Measurements from ENCODE around the gene PPFIBP2.

The PPFIBP2 gene

DNA sequence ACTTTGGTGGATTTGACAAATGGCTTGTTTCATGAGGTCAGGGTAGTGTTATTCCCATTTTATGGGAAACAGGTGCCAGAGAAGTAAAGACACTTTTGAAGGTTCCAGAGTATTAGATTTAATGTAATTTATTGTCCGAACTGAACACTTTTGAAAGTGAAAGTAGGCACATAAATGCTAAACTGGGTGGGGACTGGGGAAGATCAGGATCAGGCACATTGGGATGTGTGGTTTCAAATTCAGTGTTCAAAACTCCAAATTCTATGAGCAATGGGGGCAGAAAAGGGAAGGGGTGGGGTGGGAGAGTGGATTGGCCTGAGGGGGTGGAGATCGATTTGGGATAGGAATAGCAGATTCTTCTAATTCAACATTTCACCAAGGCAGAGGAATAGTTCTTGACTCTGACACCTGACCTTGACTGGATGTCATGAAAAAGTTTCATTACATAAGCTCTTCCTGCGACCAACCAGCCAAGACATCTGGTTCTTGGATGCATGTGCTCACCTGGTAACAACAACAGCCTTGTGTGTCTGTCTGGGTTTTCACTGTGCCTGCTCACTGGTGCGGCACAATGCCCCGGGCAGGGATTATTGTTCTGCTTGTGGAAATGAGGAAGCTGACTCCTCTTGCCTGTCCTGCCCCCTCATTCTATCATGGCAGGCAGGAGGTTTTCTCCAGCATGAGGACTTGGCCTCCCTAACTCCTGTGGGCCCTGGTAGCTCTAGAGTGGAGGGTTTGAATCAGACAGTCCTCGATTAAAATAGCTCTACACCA is 10.8 kb downstream of the PPFIBP2 start:
- DNase-seq (ENCODE audit: low spot score in 2 of 2) = no peak
- H3K36me3 Mint-ChIP-seq = no peaks in the 10 kb centered on the region
- peak overlapping the region; percentile 55 for H3K4me3 Mint-ChIP-seq
- no peaks in the 10 kb centered on the region for H3K27me3 Mint-ChIP-seq
- peaks cover 45% of the 10 kb centered on the region for H3K4me1 Mint-ChIP-seq
- H3K9me3 Mint-ChIP-seq = no peaks in the 10 kb centered on the region
- ATAC-seq (ENCODE audit: low read depth) = peak; percentile 43
- no peak overlapping the region for H3K27ac Mint-ChIP-seq

DNA sequence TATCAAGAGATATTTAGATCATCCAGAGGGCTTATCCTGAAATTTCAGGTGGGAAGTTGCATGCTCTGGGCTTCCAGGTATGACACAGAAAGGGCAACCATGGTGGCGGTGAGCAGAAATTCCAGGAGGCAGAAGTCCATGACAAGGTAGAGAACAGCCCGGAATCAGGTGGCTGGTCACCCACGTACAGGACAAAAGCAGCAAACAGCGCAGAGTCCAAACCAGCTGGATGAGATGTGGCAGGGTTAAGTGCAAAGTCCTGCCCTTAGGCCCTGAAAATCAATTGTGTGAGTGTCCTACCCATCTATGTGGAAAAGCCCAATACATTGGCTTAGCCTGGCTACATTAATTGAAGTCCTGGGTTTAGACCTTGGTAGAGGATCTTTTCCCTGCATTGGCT is 11.6 kb downstream of the PPFIBP2 start:
- Mint-ChIP-seq H3K27me3 (no peaks in the 10 kb centered on the region), H3K36me3 (no peaks in the 10 kb centered on the region), H3K4me3 (no peak overlapping the region), H3K4me1 (peaks cover 49% of the 10 kb centered on the region), H3K27ac (no peak overlapping the region), H3K9me3 (no peaks in the 10 kb centered on the region)
- no peak for ATAC-seq (ENCODE audit: low read depth)
- no peak for DNase-seq (ENCODE audit: low spot score in 2 of 2)

- Mint-ChIP-seq H3K9me3 (no peaks in the 10 kb centered on the region), H3K27me3 (no peaks in the 10 kb centered on the region), H3K27ac (peak overlapping the region; percentile 29), H3K36me3 (peaks cover 3% of the 10 kb centered on the region), H3K4me1 (peaks cover 59% of the 10 kb centered on the region), H3K4me3 (no peak overlapping the region)
- DNase-seq (ENCODE audit: low spot score in 2 of 2) = no peak
- no peak for ATAC-seq (ENCODE audit: low read depth)
Measured at GRCh38 chr11:7527029-7527428, 13.2 kb downstream of the PPFIBP2 start.

DNA sequence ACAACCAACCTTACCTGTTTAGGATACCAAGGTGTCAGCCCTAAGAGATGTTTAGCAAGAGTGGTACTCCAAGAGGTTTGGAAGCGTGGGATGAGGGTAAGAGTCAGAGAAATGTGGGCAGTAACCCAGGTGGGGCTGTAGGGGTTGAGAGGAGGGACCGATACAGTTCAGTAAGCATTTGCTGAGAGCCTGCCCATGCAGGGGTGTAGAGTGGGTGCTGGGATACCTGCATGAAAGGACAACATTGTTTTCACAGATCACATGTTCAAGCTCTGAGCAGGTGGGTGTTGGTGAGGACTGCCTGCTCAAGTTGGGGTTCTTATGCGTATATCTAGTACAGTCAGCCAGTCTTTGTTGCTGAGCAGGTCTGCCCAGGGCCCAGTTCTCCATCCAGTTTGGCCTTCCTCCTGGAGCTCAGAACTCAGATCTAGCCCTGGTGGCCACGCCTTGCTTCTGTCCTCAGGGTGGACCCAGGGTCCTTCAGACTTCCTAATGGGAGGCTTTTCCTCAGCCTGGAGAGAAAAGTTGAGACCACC is 14.8 kb downstream of the PPFIBP2 start:
- no peak for DNase-seq (ENCODE audit: low spot score in 2 of 2)
- H3K4me1 Mint-ChIP-seq = peaks cover 58% of the 10 kb centered on the region

DNA sequence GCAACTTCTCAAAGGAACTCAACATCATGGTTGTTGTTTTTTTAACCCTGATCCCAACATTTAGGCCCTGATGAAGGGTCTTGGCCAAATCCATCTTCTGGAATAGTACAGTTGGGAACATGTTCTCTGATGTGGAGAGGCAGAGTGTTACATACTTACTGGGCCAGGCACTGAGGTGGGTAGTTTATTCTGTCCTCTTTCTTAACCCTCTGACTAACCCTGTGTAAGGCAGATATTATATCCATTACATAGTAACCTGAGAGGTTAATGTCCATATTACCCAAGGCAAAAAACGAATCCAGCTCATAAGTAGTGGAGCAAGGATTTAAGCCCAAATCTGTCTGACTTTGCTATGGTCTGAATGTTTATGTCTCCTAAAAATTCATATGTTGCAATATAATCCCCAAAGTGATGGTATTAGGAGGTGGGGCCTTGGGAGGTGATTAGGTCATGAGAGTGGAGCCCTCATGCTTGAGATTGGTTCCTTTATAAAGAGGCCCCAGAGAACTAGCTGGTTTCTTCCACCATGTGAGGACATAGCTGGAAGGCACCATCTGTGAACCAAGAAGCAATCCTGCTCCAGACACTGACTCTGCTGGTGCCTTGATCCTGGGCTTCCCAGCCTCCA is 16.3 kb downstream of the PPFIBP2 start:
- DNase-seq (ENCODE audit: low spot score in 2 of 2) (no peak), ATAC-seq (ENCODE audit: low read depth) (no peak)
- H3K36me3 Mint-ChIP-seq = peaks cover 10% of the 10 kb centered on the region
- no peaks in the 10 kb centered on the region for H3K27me3 Mint-ChIP-seq
- H3K9me3 Mint-ChIP-seq = no peaks in the 10 kb centered on the region
- peaks cover 57% of the 10 kb centered on the region for H3K4me1 Mint-ChIP-seq
- no peak overlapping the region for H3K4me3 Mint-ChIP-seq
- no peak overlapping the region for H3K27ac Mint-ChIP-seq

More for the DNA sequence above, 14.8 kb downstream of the PPFIBP2 start:
- H3K27ac Mint-ChIP-seq = peak overlapping the region; percentile 36
- peaks cover 5% of the 10 kb centered on the region for H3K36me3 Mint-ChIP-seq
- H3K27me3 Mint-ChIP-seq = no peaks in the 10 kb centered on the region
- no peaks in the 10 kb centered on the region for H3K9me3 Mint-ChIP-seq
- H3K4me3 Mint-ChIP-seq = no peak overlapping the region
- no peak for ATAC-seq (ENCODE audit: low read depth)

DNA sequence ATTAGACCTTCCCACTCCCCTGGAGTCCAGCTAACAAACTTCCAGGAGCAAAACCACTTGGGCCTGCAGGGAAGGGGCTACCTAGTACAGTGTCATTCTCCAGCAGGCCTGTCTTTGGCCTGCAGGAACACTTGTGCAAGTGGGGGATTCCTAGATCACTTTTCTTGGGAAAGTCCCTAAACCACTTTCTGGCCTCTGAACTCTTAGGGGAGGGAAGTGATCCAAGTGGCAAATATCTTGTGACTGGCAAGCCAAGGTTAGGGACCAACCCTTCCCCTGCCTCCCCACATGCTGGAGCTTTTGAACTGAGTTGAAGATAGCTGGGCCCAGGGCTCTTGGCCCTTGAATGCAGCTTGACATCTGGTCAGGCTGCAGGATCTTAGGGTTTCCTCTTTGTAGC is 17.2 kb downstream of the PPFIBP2 start:
- no peak overlapping the region for H3K4me3 Mint-ChIP-seq
- DNase-seq (ENCODE audit: low spot score in 2 of 2) (no peak), ATAC-seq (ENCODE audit: low read depth) (peak; percentile 62)
- H3K4me1 Mint-ChIP-seq = peaks cover 55% of the 10 kb centered on the region
- peaks cover 10% of the 10 kb centered on the region for H3K36me3 Mint-ChIP-seq
- H3K27me3 Mint-ChIP-seq = no peaks in the 10 kb centered on the region
- H3K27ac Mint-ChIP-seq = peak overlapping the region; percentile 64
- no peaks in the 10 kb centered on the region for H3K9me3 Mint-ChIP-seq

DNA sequence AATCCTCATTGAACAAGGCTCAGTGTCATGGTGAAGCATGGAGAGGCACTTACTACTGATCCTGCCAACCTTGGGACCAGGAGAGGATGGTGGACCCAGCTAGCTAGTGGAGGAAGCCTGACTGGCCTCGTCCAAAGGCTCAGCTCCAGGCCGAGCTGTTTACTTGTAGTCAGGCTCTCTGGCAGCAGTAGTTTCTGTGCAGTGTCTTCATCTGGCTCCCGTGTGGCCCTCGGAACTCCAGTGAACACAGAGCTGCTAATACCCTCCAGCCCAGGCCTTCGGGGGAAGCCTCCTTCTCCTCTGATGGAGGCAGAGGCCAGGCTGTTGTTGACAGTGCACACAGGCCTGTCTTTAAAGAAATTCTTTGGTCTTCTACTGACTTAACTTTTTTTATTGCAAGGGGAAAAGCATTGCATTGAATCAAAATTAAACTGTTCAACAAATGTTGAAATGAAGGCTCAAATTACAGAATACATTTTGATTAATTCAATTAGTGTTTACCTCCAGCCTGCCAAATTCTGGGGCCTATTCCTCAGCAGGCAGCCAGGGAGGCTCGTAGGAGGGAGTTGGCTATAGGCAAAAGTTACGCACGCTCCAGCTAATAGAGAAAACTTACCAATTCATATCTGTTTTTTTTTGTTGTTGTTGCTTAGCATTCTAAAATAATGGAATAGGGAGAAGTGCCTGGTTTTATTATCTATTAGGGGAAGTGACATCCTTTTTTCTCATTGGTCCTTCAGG is 18.8 kb downstream of the PPFIBP2 start:
- H3K9me3 Mint-ChIP-seq = no peaks in the 10 kb centered on the region
- H3K27me3 Mint-ChIP-seq = no peaks in the 10 kb centered on the region
- ATAC-seq (ENCODE audit: low read depth) (no peak), DNase-seq (ENCODE audit: low spot score in 2 of 2) (no peak)
- peak overlapping the region; percentile 69 for H3K27ac Mint-ChIP-seq
- peaks cover 53% of the 10 kb centered on the region for H3K4me1 Mint-ChIP-seq
- H3K4me3 Mint-ChIP-seq = no peak overlapping the region
- peaks cover 14% of the 10 kb centered on the region for H3K36me3 Mint-ChIP-seq

DNA sequence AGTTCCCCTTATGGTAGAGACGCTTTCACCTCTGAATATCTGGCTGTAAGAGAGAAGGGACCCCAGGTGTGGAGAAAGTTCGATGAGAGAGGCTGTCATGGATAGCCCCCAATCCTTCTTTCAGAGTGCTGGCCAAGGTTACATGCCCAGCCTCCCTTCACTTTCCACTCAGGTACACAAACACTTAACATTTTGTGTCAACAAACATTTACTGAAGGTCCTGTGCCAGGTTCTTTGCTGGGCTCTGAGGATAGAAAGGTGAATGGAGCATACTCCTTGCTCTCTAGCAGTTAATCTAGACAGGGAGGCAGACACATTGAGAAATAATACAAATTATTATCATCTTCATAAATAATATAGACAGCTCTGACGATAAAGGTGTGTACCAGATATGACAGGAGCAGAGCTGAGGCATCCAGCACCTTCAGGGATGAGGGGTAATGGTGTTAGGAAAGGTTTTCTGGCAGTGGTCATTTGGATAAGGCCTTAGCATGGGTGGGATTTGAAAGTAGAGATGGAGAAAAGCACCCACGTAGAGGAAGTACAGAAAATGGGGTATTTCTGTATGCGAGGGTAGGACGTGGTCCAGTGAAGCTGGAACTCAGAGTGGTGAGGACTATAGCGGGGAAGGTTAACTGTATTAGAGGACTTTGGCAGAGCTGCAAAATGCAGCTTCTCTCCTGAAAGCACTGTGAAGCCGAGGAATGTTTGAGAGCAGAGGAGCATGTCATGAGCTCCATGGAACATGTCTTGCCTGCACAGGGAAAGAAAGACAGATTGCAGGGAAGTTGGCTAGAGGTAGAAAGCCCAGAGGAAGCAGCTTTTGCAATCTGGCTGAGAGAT is 19.6 kb downstream of the PPFIBP2 start:
- peaks cover 55% of the 10 kb centered on the region for H3K4me1 Mint-ChIP-seq
- H3K9me3 Mint-ChIP-seq = no peaks in the 10 kb centered on the region
- no peak for DNase-seq (ENCODE audit: low spot score in 2 of 2)
- peak overlapping the region; percentile 25 for H3K27ac Mint-ChIP-seq
- H3K27me3 Mint-ChIP-seq = no peaks in the 10 kb centered on the region
- peaks cover 14% of the 10 kb centered on the region for H3K36me3 Mint-ChIP-seq
- peak; percentile 66 for ATAC-seq (ENCODE audit: low read depth)
- H3K4me3 Mint-ChIP-seq = peak overlapping the region; percentile 24

- peaks cover 14% of the 10 kb centered on the region for H3K36me3 Mint-ChIP-seq
- no peaks in the 10 kb centered on the region for H3K9me3 Mint-ChIP-seq
- no peaks in the 10 kb centered on the region for H3K27me3 Mint-ChIP-seq
- peak overlapping the region; percentile 24 for H3K4me3 Mint-ChIP-seq
- ATAC-seq (ENCODE audit: low read depth) (no peak), DNase-seq (ENCODE audit: low spot score in 2 of 2) (no peak)
- H3K27ac Mint-ChIP-seq = peak overlapping the region; percentile 25
- H3K4me1 Mint-ChIP-seq = peaks cover 53% of the 10 kb centered on the region
Measured at GRCh38 chr11:7534042-7534378, 20.2 kb downstream of the PPFIBP2 start.

DNA sequence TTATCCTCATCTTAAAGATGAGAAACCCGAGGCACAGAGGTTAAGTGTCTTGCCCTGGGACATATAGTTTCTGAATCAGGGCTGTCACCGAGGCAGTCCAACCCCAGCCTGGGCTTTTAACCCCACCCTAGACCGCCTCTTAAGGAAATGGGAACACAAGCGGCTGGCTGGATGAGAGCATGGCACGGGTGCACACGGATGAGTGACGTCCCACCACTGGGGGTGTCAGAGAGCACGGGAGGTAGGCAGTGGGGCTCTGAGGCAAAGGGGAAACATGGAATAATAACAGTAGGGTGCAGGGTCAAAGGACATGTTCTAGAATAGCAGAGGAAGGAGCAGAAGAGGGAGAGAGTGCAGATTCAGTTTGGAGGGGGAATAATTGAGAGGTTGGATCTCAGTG is 22.3 kb downstream of the PPFIBP2 start:
- no peaks in the 10 kb centered on the region for H3K9me3 Mint-ChIP-seq
- DNase-seq (ENCODE audit: low spot score in 2 of 2) = no peak
- ATAC-seq (ENCODE audit: low read depth) = peak; percentile 25
- H3K4me3 Mint-ChIP-seq = no peak overlapping the region
- peaks cover 59% of the 10 kb centered on the region for H3K4me1 Mint-ChIP-seq
- H3K27ac Mint-ChIP-seq = peak overlapping the region; percentile 16
- peaks cover 14% of the 10 kb centered on the region for H3K36me3 Mint-ChIP-seq
- H3K27me3 Mint-ChIP-seq = no peaks in the 10 kb centered on the region

- DNase-seq (ENCODE audit: low spot score in 2 of 2) (no peak), ATAC-seq (ENCODE audit: low read depth) (no peak)
- H3K36me3 Mint-ChIP-seq = peaks cover 9% of the 10 kb centered on the region
- H3K9me3 Mint-ChIP-seq = no peaks in the 10 kb centered on the region
- H3K27ac Mint-ChIP-seq = peak overlapping the region; percentile 16
- no peak overlapping the region for H3K4me3 Mint-ChIP-seq
- peaks cover 61% of the 10 kb centered on the region for H3K4me1 Mint-ChIP-seq
- H3K27me3 Mint-ChIP-seq = no peaks in the 10 kb centered on the region
Measured at GRCh38 chr11:7537265-7537664, 23.5 kb downstream of the PPFIBP2 start.

GRCh38 chr11:7538031-7538430 is 24.2 kb downstream of the PPFIBP2 start:
- DNase-seq (ENCODE audit: low spot score in 2 of 2) = no peak
- no peaks in the 10 kb centered on the region for H3K27me3 Mint-ChIP-seq
- no peaks in the 10 kb centered on the region for H3K9me3 Mint-ChIP-seq
- peaks cover 64% of the 10 kb centered on the region for H3K4me1 Mint-ChIP-seq
- ATAC-seq (ENCODE audit: low read depth) = no peak
- H3K4me3 Mint-ChIP-seq = no peak overlapping the region
- peaks cover 9% of the 10 kb centered on the region for H3K36me3 Mint-ChIP-seq
- peak overlapping the region; percentile 29 for H3K27ac Mint-ChIP-seq
